Cardiac ventricle fibroblast (primary cell): Measurements from ENCODE around the gene STOM. TPM values are rescaled to one million over a fixed set of nuclear protein-coding genes. Genes with fewer than 3 reads are reported as not detected.

Source experiments
- total RNA-seq: library from RNA; depleted of rRNA; stranded (reverse); fragments of >200 nt; gene quantifications from 2 replicates; pipeline ENCODE4 v1.2.3, GENCODE V29; 2015

STOM gene
- 89.5 and 97.0 TPM in 2 replicates for total RNA-seq

GRCh38 chr9:121369595-121370265 lies at the start of gene STOM:
TSS of gene STOM (minus strand) at chr9:121370250. CDS start at chr9:121370187, 63 bp downstream.

Other genes with a start within 250 kb of the STOM start
- 30.3 and 32.0 TPM in 2 replicates for gene RAB14, start 168.4 kb downstream of the STOM start, total RNA-seq
- gene GSN, start 102.1 kb downstream of the STOM start, total RNA-seq, result 739 and 768 TPM in 2 replicates
- gene GGTA1, start 129.6 kb upstream of the STOM start, total RNA-seq, result 0.25 and 1.1 TPM in 2 replicates